Activated CD4-positive, CD25-positive, alpha-beta regulatory T cell treated with anti-CD3 and anti-CD28 coated beads, Interleukin-2, amount 50 U/mL, for 72 hours (primary cell): Measurements from ENCODE around the gene TRIM40.

Experiments
- DNase-seq: peaks from one replicate; pipeline ENCODE4 v3.0.0; 2021

TRIM40 gene

DNA sequence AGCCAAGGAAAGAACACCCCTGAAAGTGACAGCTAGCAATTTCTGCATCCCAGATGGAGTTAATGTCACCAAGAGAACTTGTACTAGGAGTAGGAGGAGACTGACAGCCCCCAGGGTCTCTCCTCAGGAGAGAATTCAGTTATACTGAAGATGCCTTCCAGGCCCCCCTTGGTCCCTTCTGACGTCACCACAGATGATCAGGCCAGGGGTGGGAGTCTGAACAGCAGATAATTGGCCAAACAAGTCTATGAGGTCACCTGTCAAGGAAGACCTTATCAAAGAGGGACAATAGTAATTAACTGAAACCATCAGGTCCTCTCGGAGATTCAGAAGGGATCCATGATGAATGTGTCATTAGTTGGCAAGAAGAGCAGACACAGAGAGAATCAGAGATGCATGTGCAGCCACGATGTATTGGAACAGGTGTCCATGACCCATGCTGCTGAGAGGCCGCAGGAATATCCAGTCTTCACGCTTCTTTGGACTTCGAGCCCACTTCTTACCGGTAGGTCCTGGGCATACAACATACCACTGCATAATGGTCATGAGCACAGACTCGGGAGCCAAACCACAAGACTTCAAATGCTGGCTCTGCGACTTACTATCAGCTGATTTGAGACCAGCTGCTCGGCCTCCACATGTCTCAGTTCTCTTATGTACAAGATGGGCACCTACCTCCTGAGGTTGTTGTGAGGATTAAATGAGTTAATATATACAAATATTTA lies 14.9 kb downstream of the TRIM40 start:
- no peak for DNase-seq

DNA sequence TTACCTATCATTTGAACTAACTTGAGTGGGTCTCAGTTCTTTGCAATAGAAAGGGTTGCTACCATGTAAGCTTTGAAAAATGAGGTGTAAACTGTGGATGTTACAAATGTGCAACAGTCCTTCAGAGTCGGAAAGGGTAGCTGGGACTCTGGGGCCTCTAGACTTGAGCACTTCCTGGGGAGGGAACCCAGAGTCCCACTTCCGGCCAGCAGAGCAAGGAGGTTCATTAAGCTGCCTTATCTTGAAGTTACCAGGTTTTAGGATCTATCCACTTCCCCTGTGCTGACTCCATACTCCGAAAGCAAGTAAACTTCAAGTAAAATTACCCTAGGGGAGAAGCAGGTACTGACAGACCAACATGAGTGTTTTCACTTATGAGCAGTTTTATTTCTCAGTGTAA lies 15.6 kb downstream of the TRIM40 start:
- no peak for DNase-seq

DNA sequence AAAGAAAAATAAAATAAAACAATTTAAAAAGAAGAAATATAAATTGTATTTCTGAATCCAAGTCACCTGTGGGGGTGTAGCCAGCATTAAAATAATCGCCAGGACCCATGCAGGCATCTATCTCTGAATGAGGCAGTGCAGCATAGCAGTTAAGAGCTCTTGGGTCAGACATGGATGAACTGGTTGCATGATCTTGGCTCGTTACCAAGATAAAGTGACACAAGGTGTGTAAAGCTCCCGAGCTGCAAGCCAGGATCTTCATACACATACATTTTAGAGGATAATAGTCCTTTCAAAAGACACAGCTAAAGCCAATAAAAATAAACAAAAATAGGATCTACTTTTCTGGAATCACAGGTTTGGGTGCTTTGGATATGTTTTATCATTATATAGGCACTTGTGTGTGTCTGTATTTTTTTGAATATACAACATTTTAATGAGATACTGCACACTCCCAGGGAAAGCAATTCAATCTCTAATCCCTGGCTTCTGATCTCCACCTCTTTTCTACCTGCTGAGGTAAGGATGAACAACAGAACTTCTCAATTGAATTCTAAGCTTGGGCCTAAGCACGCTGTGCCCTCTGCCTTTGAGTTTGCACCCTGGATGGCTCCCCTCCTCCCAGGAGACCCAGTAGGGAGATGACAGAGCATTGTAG lies 16.2 kb downstream of the TRIM40 start:
- no peak for DNase-seq

GRCh38 chr6:30152910-30153610 lies 17.1 kb downstream of the TRIM40 start:
- no peak for DNase-seq

- DNase-seq = no peak
These were observed 18.1 kb downstream of the TRIM40 start for GRCh38 chr6:30154061-30154460.

GRCh38 chr6:30154709-30155519 lies 19.0 kb downstream of the TRIM40 start:
- no peak for DNase-seq

GRCh38 chr6:30155520-30156261 lies 19.8 kb downstream of the TRIM40 start:
- DNase-seq = no peak

DNA sequence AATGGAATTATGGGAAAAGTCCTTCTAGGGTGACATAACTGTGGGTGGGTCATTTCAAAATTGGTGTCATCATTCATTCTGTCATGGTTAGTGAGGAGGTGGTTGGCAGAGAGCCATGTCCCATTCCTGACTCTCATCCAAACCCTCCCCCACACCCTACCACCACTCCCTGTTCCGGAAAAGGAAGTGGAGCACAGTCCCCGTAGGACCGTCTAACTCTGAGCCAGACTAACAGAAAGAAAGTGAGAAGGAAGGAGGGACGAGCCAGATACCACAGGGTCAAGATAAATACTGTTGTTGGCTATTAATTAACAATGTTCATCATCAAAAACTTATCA lies 20.3 kb downstream of the TRIM40 start:
- DNase-seq = no peak

GRCh38 chr6:30156774-30157173 lies 20.8 kb downstream of the TRIM40 start:
- no peak for DNase-seq

GRCh38 chr6:30157581-30157980 lies 21.6 kb downstream of the TRIM40 start:
- no peak for DNase-seq

DNA sequence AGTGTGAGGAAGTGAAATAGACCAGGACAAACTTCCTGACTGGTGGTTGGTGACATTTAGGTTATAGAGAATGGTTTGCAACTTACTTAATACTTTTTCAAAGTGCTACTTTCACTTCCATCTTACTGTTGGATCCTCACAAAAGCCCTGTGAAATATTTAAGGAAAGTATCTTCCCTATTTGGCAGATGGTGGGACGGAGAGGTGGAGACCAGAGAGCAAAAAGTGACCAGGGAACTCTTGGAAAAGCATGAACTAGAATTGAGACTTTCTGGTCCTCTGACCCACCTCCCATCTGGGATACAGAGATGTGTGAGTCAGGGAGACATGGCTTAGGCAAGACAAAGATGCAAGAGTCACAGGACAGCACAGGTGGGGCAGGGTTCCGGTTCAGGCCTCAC lies 22.1 kb downstream of the TRIM40 start:
- no peak for DNase-seq

DNA sequence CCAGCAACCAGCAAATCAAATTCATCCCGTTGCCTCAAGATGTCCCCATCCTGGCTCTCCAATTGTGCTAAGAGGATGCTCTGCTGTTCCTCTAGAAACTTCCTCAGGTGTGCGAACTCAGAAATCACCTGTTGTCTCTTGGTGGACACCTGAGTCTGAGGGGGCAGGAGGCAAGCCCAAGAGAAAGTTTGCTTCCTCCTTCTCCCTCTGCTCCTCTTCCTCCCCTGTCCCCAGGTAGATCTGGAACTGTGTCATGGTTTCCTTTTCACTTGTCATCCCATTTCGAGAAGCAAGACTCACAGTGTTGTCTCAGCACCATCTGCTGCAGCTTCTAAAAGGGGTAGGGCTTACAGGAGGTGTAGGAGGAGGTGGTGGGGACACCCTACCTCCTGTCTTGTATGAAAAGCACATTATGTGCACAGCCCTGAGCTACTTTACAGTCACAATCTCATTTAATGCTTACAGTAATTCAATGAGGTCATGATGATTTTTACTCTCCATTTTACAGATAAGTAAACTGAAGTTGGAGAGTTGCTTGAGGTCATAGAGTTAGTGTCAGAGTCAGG lies 22.6 kb downstream of the TRIM40 start:
- DNase-seq = no peak

DNA sequence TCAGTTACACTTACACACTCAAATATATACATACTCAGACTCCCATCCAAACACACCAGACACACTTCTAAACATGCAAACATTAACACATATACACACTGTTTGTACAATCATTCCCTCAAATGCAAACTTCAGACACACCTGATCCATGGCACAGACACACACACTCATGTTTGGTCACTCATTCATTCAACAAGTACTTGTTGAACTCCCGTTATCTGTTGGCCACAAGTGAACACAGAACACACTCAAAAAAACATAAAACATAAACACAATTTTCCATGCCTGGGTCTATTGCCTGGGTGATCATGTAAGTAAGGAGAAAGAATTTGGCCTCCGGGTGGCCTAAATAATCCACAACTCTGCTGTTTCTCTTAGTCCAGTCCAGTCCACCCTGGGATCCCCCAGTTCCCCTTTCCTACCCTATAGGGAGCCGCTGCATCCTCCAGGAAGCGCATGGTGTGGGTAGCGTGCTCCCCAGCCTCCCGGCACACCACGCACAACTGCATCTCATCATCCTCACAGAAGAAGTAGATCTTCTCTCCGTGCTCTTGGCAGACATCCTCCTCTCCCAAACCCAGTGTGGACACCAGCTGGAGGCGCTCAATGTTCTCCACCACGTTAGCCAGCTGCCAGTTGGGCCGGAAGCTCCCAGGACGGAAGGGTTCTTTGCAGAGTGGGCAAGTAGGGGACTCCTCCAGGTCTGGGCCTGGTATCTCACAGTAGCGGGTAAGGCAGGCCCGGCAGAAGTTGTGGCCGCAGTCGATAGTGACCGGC lies 24.3 kb downstream of the TRIM40 start:
- DNase-seq = no peak

DNA sequence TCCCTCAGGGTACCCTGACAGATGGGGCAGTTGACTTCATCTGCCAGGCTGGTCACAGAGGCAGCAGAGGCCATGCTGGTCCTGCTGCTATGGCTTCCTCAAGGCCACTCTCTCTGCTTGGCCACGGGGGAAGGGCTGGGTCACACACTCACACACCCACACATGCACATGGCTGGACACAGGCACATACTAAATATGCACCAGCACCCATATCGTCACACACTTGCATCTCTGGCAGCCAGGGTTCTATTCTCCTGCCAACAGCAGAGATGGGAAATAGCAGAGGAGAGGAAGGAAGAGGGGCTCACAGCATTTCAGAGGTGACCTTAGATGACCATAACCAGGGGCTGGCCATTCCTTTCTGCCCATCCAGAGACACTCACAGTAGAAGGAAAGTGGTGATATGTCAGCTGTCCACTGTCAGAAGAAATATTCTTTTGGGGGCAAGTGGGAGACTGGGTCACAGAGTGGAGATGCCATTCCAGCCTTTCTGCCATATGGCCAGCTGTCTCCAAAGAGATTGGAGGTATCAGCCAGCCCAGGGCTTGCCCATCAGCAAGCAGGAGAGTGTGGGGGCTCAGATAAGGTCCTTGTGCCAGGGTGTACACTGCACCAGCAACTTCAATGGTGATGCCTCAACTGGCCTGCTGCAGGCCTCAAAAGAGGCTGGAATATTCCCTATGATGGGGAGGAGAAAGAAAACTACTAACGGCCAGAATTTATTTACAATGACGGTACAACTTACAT lies 25.0 kb downstream of the TRIM40 start, which contains the start of gene TRIM10:
Gene TRIM10, minus strand, starts transcription at position 427 of the 747 bp plus-strand sequence. Its CDS starts 353 bp downstream, at position 74.
- no peak for DNase-seq

- DNase-seq = no peak
These were observed 26.5 kb downstream of the TRIM40 start for GRCh38 chr6:30162265-30163089.

DNA sequence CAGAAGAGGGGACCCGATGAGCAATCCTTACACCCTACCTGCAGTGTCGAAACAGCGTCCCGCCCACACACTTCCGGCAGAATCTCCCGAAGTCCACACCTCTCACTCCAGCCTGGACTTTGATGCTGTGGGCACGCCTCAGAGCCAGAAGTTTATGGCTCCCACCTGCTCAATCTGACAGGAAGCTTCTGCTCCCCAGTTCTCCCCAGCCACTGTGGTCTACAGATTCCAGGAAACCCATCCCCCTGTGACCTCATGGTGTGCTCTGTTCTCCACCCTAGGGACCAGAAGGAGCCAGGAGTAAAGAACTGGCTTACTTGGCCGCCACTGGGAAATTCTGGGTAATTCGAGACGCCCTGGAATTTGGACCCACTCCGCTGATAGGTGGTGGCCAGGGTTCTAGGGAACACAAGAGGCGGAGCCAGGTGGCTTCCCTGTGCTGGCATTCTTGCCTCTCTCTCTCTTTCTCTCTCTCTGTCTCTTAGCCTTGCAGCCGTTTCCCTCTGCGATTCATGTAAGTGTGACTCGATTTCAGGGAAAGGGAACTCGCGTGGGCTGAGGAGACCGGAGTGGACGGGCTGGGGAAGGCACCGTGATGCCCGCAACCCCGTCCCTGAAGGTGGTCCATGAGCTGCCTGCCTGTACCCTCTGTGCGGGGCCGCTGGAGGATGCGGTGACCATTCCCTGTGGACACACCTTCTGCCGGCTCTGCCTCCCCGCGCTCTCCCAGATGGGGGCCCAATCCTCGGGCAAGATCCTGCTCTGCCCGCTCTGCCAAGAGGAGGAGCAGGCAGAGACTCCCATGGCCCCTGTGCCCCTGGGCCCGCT lies 27.4 kb downstream of the TRIM40 start, which contains the start of gene TRIM15:
Gene TRIM15, plus strand, starts transcription at position 457 of the 828 bp plus-strand sequence. Its CDS starts 139 bp downstream, at position 596.
- peak; percentile 49 for DNase-seq

DNA sequence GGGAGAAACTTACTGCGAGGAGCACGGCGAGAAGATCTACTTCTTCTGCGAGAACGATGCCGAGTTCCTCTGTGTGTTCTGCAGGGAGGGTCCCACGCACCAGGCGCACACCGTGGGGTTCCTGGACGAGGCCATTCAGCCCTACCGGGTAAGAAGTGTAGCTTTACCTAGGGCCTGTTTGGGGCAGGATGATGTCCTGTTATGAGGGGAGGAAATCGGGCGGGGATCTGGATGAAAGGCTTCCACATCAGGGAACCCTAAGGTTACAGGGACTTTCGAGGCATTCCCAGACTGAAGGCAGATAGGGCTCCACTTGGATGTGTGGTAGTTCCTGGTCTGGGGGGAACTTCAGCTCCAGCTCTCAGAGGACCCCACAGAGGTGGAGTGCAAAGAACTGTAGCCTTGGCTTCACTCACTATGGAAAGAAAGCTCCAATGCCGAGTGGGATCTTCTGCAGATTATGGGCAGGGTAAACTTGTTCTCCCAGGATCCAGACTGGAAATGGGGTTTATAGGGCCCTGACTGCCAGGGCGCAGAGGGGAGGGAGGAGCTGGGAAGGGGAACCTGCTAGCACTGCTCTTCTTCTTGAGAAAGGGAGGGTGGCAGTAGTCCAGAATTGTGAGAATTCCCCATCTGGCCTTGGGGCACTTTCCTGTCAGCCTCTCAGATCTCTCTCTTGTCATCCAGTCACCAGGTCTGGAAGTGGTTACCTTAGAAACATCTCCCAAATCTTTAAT lies 28.1 kb downstream of the TRIM40 start:
- DNase-seq = no peak

DNA sequence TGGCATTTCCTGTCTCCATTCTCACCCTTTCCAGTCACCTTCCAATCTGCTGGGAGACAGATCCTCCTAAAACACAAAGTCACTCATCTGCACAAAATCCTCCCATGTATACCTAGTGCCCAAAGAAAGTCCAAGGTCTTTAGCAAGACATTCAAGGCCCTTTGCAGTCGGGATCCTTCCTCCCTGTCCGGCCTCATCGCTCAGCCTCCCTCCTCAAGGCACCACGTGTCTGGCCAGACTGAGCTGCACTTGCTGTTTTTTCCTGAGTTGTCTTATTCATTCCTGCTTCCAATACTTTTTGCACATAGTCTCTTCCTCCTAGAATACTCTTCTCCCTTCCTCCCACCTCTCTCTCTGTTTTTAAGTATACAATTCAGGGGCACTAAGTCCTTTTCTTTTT lies 28.8 kb downstream of the TRIM40 start:
- DNase-seq = no peak
